MM.1S (cell line): ENCODE results near the gene FAM3D.

ENCODE experiments used
- DNase-seq: peaks from one replicate; pipeline ENCODE4 v3.0.0-alpha.2; 2015
- H2AFZ ChIP-seq: fragments of 300-600 bp; sonication (generic); 2 replicates; pipeline ENCODE4 v1.6.0; 2016; ENCODE audit warnings: antibody characterized with exemption, low read length
- H3F3A ChIP-seq: fragments of 300-600 bp; sonication (generic); 2 replicates; pipeline ENCODE4 v1.6.1; 2016; ENCODE audit warnings: mild to moderate bottlenecking, antibody characterized with exemption, low read length, moderate library complexity, mixed read lengths; ENCODE audit not compliant: insufficient read depth
- H3K27ac ChIP-seq: fragments of 300-600 bp; sonication (generic); 2 replicates; pipeline ENCODE4 v1.5.1; 2016; ENCODE audit warnings: mild to moderate bottlenecking, low read length
- H3K27me3 ChIP-seq: fragments of 300-600 bp; sonication (generic); replicated peaks from 2 replicates; pipeline ENCODE4 v1.6.0; 2016; ENCODE audit warnings: low read length; ENCODE audit not compliant: insufficient read depth
- H3K36me3 ChIP-seq: fragments of 300-600 bp; sonication (generic); replicated peaks from 2 replicates; pipeline ENCODE4 v1.6.1; 2016; ENCODE audit warnings: mild to moderate bottlenecking, low read length, mixed read lengths; ENCODE audit not compliant: insufficient read depth
- H3K4me1 ChIP-seq: fragments of 300-600 bp; sonication (generic); 2 replicates; pipeline ENCODE4 v1.6.1; 2016; ENCODE audit warnings: low read length, mixed read lengths
- H3K4me2 ChIP-seq: fragments of 300-600 bp; sonication (generic); 2 replicates; pipeline ENCODE4 v1.6.0; 2016; ENCODE audit warnings: low read depth, low read length
- H3K4me3 ChIP-seq: fragments of 300-600 bp; sonication (generic); 2 replicates; pipeline ENCODE4 v1.5.1; 2016; ENCODE audit warnings: low read length, mixed read lengths
- H3K79me2 ChIP-seq: fragments of 300-600 bp; sonication (generic); 2 replicates; pipeline ENCODE4 v1.6.1; 2016; ENCODE audit warnings: mixed run types, low read length, mixed read lengths
- H3K9ac ChIP-seq: fragments of 300-600 bp; sonication (generic); 2 replicates; pipeline ENCODE4 v1.6.1; 2016; ENCODE audit warnings: low read length, mixed read lengths
- H3K9me2 ChIP-seq: fragments of 300-600 bp; sonication (generic); replicated peaks from 2 replicates; pipeline ENCODE4 v1.6.1; 2016; ENCODE audit warnings: mild to moderate bottlenecking, low read length, mixed read lengths; ENCODE audit not compliant: insufficient read depth
- H3K9me3 ChIP-seq: fragments of 300-600 bp; sonication (generic); replicated peaks from 2 replicates; pipeline ENCODE4 v1.6.1; 2016; ENCODE audit warnings: mild to moderate bottlenecking, low read length, mixed read lengths; ENCODE audit not compliant: insufficient read depth
- H4K20me1 ChIP-seq: fragments of 300-600 bp; sonication (generic); 2 replicates; pipeline ENCODE4 v1.6.1; 2016; ENCODE audit warnings: mild to moderate bottlenecking, low read length, moderate library complexity, mixed read lengths; ENCODE audit not compliant: insufficient read depth
- EZH2 ChIP-seq: fragments of 300-600 bp; sonication (generic); optimal IDR thresholded peaks from 2 replicates; pipeline ENCODE3; 2017; ENCODE audit warnings: low read depth, mild to moderate bottlenecking, antibody characterized with exemption, low read length, mixed read lengths
- EZH2phosphoT487 ChIP-seq: fragments of 300-600 bp; sonication (generic); IDR thresholded peaks from 2 replicates; pipeline ENCODE4 v1.6.1; 2018; ENCODE audit warnings: antibody characterized with exemption, low read length
- TF ChIP-seq, protein P1 (sequence below): fragments of 300-600 bp; sonication (generic); IDR thresholded peaks from 2 replicates; pipeline ENCODE4 v1.5.1; 2016; ENCODE audit warnings: antibody characterized with exemption, low read length, mixed read lengths

The FAM3D gene

DNA sequence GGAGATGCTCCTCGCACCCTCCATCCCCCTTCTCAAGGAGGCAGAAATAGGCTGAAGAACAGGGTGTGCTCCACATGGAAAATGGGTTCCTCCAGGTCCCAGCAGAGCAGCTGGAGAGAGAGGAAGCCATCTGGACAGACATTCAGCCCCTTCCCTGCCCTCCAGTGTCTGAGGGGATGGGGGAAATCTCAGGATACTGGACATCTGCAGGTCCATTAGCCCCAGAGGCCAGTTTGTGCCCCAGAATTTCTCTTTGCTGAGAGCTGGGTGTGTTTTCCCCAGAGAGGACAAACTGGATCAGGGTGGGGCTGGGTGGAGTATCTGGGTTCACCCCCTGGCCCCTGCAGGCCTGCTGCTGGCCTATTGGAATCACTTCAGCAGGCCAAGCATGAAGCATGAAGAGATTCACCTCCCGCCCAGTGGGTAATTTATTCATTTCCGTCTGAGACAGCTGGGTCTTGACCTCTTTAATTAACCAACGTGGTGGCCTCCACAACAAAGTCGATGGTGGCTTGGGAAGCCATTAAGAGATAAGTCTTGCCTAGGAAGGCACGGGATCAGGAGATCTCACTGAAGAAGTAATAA, 4.6 kb downstream of the FAM3D start:
- H3K9ac ChIP-seq, result no peak overlapping the region
- no peak overlapping the region for H3K27ac ChIP-seq
- H3K4me3 ChIP-seq, result no peak overlapping the region
- no peaks in the 10 kb centered on the region for H3K27me3 ChIP-seq
- H3K79me2 ChIP-seq, result no peaks in the 10 kb centered on the region
- no peak overlapping the region for H3K4me2 ChIP-seq
- no peaks in the 10 kb centered on the region for H3F3A ChIP-seq
- TF ChIP-seq, protein P1, sequence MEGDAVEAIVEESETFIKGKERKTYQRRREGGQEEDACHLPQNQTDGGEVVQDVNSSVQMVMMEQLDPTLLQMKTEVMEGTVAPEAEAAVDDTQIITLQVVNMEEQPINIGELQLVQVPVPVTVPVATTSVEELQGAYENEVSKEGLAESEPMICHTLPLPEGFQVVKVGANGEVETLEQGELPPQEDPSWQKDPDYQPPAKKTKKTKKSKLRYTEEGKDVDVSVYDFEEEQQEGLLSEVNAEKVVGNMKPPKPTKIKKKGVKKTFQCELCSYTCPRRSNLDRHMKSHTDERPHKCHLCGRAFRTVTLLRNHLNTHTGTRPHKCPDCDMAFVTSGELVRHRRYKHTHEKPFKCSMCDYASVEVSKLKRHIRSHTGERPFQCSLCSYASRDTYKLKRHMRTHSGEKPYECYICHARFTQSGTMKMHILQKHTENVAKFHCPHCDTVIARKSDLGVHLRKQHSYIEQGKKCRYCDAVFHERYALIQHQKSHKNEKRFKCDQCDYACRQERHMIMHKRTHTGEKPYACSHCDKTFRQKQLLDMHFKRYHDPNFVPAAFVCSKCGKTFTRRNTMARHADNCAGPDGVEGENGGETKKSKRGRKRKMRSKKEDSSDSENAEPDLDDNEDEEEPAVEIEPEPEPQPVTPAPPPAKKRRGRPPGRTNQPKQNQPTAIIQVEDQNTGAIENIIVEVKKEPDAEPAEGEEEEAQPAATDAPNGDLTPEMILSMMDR, result no peak
- no peak for TF ChIP-seq EZH2
- no peak for TF ChIP-seq EZH2phosphoT487
- H3K9me2 ChIP-seq, result no peaks in the 10 kb centered on the region
- H3K4me1 ChIP-seq, result no peaks in the 10 kb centered on the region
- no peak overlapping the region for H2AFZ ChIP-seq
- no peaks in the 10 kb centered on the region for H3K9me3 ChIP-seq
- H4K20me1 ChIP-seq, result no peaks in the 10 kb centered on the region
- DNase-seq, result no peak
- no peaks in the 10 kb centered on the region for H3K36me3 ChIP-seq

DNA sequence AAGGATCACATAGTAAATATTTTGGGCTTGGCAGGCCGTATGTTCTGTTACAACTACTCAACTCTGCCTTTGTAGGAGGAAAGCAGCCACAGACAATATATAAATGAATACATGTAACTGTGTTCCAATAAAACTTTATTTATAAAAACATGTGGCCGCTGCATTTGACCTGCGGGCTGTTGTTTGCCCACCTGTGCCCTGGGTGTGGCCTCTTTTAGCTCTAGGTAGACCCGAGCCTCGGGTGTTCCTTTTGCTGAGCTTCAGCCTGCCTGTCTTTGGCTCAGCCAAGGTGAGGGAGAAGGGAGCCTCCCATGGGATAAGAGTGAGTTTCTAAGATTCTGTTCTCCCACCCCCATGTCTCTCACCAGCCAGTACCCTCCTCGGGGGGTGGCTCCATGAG, 5.6 kb downstream of the FAM3D start:
- DNase-seq, result no peak
- no peak overlapping the region for H3K4me3 ChIP-seq
- H3K36me3 ChIP-seq, result no peaks in the 10 kb centered on the region
- H3K79me2 ChIP-seq, result no peaks in the 10 kb centered on the region
- H3K4me1 ChIP-seq, result no peaks in the 10 kb centered on the region
- H3F3A ChIP-seq, result no peaks in the 10 kb centered on the region
- no peak overlapping the region for H2AFZ ChIP-seq
- no peak for TF ChIP-seq EZH2phosphoT487
- no peak for TF ChIP-seq EZH2
- TF ChIP-seq, protein P1, result no peak
- H3K9ac ChIP-seq, result no peak overlapping the region
- H3K9me2 ChIP-seq, result no peaks in the 10 kb centered on the region
- no peak overlapping the region for H3K4me2 ChIP-seq
- no peak overlapping the region for H3K27ac ChIP-seq
- no peaks in the 10 kb centered on the region for H3K9me3 ChIP-seq
- no peaks in the 10 kb centered on the region for H4K20me1 ChIP-seq
- H3K27me3 ChIP-seq, result no peaks in the 10 kb centered on the region

DNA sequence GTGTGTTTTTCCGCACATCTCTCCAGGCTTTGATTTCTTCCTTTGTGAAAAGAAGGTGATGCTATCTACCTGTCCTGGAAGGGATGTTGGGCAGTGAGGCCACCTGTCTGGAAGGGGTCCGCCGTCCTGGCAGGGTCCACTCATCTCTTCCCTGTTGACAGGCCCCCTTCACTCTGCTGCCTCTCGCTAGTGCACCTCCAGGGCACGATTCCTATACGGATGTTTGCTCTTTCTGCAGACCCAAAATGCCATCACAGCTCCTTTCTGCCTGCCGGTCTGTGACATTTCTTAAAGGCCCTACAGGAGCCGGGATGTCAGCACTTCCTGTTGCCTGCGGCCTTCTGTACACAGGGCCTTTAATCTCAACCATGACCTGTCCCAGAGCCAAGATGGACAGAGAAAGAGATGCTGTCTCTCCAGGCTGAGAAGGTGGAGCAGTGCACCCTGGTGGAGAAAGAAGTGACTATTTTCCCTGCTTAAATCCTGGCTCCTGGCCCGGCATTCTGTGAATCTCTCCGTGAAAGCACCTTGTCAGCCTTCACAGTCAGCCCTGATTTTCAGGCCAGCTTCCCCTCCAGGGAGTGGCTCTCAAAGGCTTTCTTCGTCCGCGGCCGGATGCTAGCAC, 7.4 kb downstream of the FAM3D start:
- Histone ChIP-seq H3K9me3 (no peaks in the 10 kb centered on the region), H3K79me2 (no peaks in the 10 kb centered on the region), H2AFZ (no peak overlapping the region), H3K4me2 (no peak overlapping the region), H3K27ac (no peak overlapping the region), H4K20me1 (no peaks in the 10 kb centered on the region), H3K9me2 (no peaks in the 10 kb centered on the region), H3K4me1 (no peaks in the 10 kb centered on the region), H3K9ac (no peak overlapping the region), H3F3A (no peaks in the 10 kb centered on the region), H3K36me3 (no peaks in the 10 kb centered on the region), H3K4me3 (no peak overlapping the region), H3K27me3 (no peaks in the 10 kb centered on the region)
- TF ChIP-seq EZH2 (no peak), EZH2phosphoT487 (no peak)
- TF ChIP-seq, protein P1, result no peak
- no peak for DNase-seq
